Loucy (cell line): ENCODE results near the gene FNDC10.
"Not testable (repeated sequence)": the region's sequence is repeated elsewhere in the genome, so short reads cannot be mapped to it uniquely, and the experiment has no call there.

Experiments used
- EZH2phosphoT487 ChIP-seq: fragments of 200-600 bp; IDR thresholded peaks from 2 replicates; pipeline ENCODE4 v1.6.1; 2018; ENCODE audit warnings: antibody characterized with exemption, mild to moderate bottlenecking, moderate library complexity, borderline replicate concordance
- TF ChIP-seq, protein P1 (sequence below): fragments of 200-600 bp; sonication (generic); conservative IDR thresholded peaks from 2 replicates; pipeline ENCODE4 v1.5.1; 2014; ENCODE audit warnings: mild to moderate bottlenecking, antibody characterized with exemption, low read length

- TF ChIP-seq EZH2phosphoT487 = not testable (repeated sequence)
- TF ChIP-seq, protein P1, sequence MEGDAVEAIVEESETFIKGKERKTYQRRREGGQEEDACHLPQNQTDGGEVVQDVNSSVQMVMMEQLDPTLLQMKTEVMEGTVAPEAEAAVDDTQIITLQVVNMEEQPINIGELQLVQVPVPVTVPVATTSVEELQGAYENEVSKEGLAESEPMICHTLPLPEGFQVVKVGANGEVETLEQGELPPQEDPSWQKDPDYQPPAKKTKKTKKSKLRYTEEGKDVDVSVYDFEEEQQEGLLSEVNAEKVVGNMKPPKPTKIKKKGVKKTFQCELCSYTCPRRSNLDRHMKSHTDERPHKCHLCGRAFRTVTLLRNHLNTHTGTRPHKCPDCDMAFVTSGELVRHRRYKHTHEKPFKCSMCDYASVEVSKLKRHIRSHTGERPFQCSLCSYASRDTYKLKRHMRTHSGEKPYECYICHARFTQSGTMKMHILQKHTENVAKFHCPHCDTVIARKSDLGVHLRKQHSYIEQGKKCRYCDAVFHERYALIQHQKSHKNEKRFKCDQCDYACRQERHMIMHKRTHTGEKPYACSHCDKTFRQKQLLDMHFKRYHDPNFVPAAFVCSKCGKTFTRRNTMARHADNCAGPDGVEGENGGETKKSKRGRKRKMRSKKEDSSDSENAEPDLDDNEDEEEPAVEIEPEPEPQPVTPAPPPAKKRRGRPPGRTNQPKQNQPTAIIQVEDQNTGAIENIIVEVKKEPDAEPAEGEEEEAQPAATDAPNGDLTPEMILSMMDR = not testable (repeated sequence)
Measured at GRCh38 chr1:1636621-1637478, 36.9 kb upstream of the FNDC10 start.
